ENCODE measurements around the gene KIRREL3. TPM values are rescaled to one million over a fixed set of nuclear protein-coding genes. Genes with fewer than 3 reads are reported as not detected.

Gene KIRREL3
- total RNA-seq, 3 donors from 2014 or later: 0.32 to 0.33 TPM; not detected in 1

- no peak for DNase-seq (ENCODE audit: low spot score in 2 of 2)
- H3K4me3 ChIP-seq: no peak overlapping the region
- no peaks in the 10 kb centered on the region for H3K9me3 ChIP-seq
- intact Hi-C loops (cut with DNase I; ENCODE audit: low total_unique reads): no loop called here
- no peaks in the 10 kb centered on the region for H3K36me3 ChIP-seq
- H3K27me3 ChIP-seq: no peaks in the 10 kb centered on the region
- H3K27ac ChIP-seq: no peak overlapping the region
- H3K4me1 ChIP-seq: no peaks in the 10 kb centered on the region
- TF ChIP-seq CTCF (IDR thresholded peaks at IDR 0.05): no peak
- TF ChIP-seq POLR2A (IDR thresholded peaks at IDR 0.05): no peak
- no peak for TF ChIP-seq POLR2AphosphoS5 (IDR thresholded peaks at IDR 0.05)
These were observed 208.6 kb downstream of the KIRREL3 start for GRCh38 chr11:126791991-126792390.

DNA sequence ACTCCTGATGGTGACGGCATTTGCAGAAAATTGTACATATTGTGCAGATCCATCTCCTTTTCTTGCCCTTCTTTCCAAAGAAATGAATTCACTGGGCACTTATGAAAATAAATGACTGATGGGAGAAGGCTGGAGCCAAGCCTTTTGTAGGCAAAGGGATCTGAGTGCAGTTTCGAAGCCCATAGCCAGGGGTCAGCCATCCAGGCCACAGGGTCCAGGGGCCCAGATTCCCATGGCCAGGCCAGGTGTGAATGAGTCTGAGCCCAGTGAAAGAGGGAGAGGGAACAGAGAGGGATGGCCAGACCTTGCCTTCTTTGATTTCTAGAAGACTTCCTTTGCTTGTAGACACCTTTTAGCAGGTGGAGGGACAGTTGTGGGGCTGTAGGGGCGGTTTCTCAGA is 209.1 kb downstream of the KIRREL3 start:
- Histone ChIP-seq H3K36me3 (no peaks in the 10 kb centered on the region), H3K4me3 (no peak overlapping the region)

GRCh38 chr11:126790550-126791081 is 210.0 kb downstream of the KIRREL3 start:
- Histone ChIP-seq H3K27ac (no peak overlapping the region), H3K4me1 (no peaks in the 10 kb centered on the region), H3K36me3 (no peaks in the 10 kb centered on the region), H3K4me3 (no peak overlapping the region), H3K9me3 (no peaks in the 10 kb centered on the region), H3K27me3 (no peaks in the 10 kb centered on the region)
- no peak for DNase-seq (ENCODE audit: low spot score in 2 of 2)
- intact Hi-C loops (cut with DNase I; ENCODE audit: low total_unique reads): no loop called here
- no peak for TF ChIP-seq POLR2A (IDR thresholded peaks at IDR 0.05)
- TF ChIP-seq CTCF (IDR thresholded peaks at IDR 0.05): no peak
- no peak for TF ChIP-seq POLR2AphosphoS5 (IDR thresholded peaks at IDR 0.05)

More for the DNA sequence above, 209.1 kb downstream of the KIRREL3 start:
- intact Hi-C loops (cut with DNase I; ENCODE audit: low total_unique reads): no loop called here
- TF ChIP-seq POLR2A (IDR thresholded peaks at IDR 0.05): no peak
- TF ChIP-seq CTCF (IDR thresholded peaks at IDR 0.05): no peak
- no peak for TF ChIP-seq POLR2AphosphoS5 (IDR thresholded peaks at IDR 0.05)
- Histone ChIP-seq H3K27ac (no peak overlapping the region), H3K9me3 (no peaks in the 10 kb centered on the region), H3K27me3 (no peaks in the 10 kb centered on the region), H3K4me1 (no peaks in the 10 kb centered on the region)
- no peak for DNase-seq (ENCODE audit: low spot score in 2 of 2)

- no peaks in the 10 kb centered on the region for H3K36me3 ChIP-seq
- intact Hi-C loops (cut with DNase I; ENCODE audit: low total_unique reads): no loop called here
- TF ChIP-seq POLR2A (IDR thresholded peaks at IDR 0.05) (no peak), CTCF (IDR thresholded peaks at IDR 0.05) (no peak), POLR2AphosphoS5 (IDR thresholded peaks at IDR 0.05) (no peak)
- no peaks in the 10 kb centered on the region for H3K27me3 ChIP-seq
- no peaks in the 10 kb centered on the region for H3K9me3 ChIP-seq
- H3K4me3 ChIP-seq: no peak overlapping the region
- no peaks in the 10 kb centered on the region for H3K4me1 ChIP-seq
- DNase-seq (ENCODE audit: low spot score in 2 of 2): no peak
- H3K27ac ChIP-seq: no peak overlapping the region
These were observed 217.8 kb downstream of the KIRREL3 start for GRCh38 chr11:126782810-126783209.

DNA sequence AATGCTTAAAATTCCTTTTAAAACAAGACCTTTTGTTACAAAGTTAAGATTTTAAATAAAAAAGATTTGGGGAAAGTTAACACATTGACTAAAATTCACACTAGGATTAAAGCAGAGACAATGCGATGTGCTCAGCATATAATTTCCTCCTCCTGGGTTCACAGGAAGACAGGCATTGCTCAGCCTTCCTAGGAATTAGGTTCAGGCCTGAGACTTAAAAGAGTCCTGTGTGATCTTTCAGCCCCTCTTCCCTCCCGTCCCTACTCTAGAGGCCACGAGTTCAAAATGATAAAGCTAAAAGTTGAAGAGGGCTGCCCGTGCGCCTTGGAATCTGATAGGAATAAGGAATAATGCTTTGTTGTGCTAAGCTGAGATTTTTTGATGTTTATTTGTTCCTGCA is 218.6 kb downstream of the KIRREL3 start:
- no peak for DNase-seq (ENCODE audit: low spot score in 2 of 2)
- no peaks in the 10 kb centered on the region for H3K36me3 ChIP-seq
- H3K4me1 ChIP-seq: no peaks in the 10 kb centered on the region
- H3K27me3 ChIP-seq: no peaks in the 10 kb centered on the region
- H3K4me3 ChIP-seq: no peak overlapping the region
- TF ChIP-seq POLR2AphosphoS5 (IDR thresholded peaks at IDR 0.05): no peak
- TF ChIP-seq POLR2A (IDR thresholded peaks at IDR 0.05): no peak
- TF ChIP-seq CTCF (IDR thresholded peaks at IDR 0.05): no peak
- intact Hi-C loops (cut with DNase I; ENCODE audit: low total_unique reads): no loop called here
- H3K27ac ChIP-seq: no peak overlapping the region
- no peaks in the 10 kb centered on the region for H3K9me3 ChIP-seq
